Measurements from ENCODE around the gene FBXW10.
"Not testable (repeated sequence)": the region's sequence is repeated elsewhere in the genome, so short reads cannot be mapped to it uniquely, and the experiment has no call there.

The FBXW10 gene

GRCh38 chr17:18772471-18772870 lies 28.6 kb downstream of the FBXW10 start:
- no peak overlapping the region for H3K4me2 ChIP-seq (ENCODE audit: low read length)
- H3K27ac ChIP-seq (ENCODE audit: low read depth, low read length, poor library complexity, severe bottlenecking), result no peak overlapping the region
- no peaks in the 10 kb centered on the region for H3K9me3 ChIP-seq (ENCODE audit: low read length)
- no peaks in the 10 kb centered on the region for H3K4me1 ChIP-seq (ENCODE audit: insufficient read depth, low read length, severe bottlenecking)
- H3K9me2 ChIP-seq (ENCODE audit: low read depth, low read length), result no peaks in the 10 kb centered on the region
- no peak overlapping the region for H2AFZ ChIP-seq (ENCODE audit: low read length)
- H3K4me3 ChIP-seq (ENCODE audit: low read depth, low read length, poor library complexity, severe bottlenecking), result no peak overlapping the region
- H4K20me1 ChIP-seq (ENCODE audit: insufficient read depth, low read length), result no peaks in the 10 kb centered on the region
- TF ChIP-seq CTCF (IDR thresholded peaks at IDR 0.05; ENCODE audit: low read length) (no peak), EZH2 (IDR thresholded peaks at IDR 0.05; ENCODE audit: borderline replicate concordance, low read length) (no peak)
- H3F3A ChIP-seq (ENCODE audit: insufficient read depth, low read length), result no peaks in the 10 kb centered on the region
- H3K79me2 ChIP-seq (ENCODE audit: insufficient read depth, low read length), result no peaks in the 10 kb centered on the region
- no peak overlapping the region for H3K9ac ChIP-seq (ENCODE audit: low read length)
- H3K36me3 ChIP-seq (ENCODE audit: insufficient read depth, low read length), result no peaks in the 10 kb centered on the region
- peaks cover 4% of the 10 kb centered on the region for H3K27me3 ChIP-seq (ENCODE audit: insufficient read depth, low read length)

DNA sequence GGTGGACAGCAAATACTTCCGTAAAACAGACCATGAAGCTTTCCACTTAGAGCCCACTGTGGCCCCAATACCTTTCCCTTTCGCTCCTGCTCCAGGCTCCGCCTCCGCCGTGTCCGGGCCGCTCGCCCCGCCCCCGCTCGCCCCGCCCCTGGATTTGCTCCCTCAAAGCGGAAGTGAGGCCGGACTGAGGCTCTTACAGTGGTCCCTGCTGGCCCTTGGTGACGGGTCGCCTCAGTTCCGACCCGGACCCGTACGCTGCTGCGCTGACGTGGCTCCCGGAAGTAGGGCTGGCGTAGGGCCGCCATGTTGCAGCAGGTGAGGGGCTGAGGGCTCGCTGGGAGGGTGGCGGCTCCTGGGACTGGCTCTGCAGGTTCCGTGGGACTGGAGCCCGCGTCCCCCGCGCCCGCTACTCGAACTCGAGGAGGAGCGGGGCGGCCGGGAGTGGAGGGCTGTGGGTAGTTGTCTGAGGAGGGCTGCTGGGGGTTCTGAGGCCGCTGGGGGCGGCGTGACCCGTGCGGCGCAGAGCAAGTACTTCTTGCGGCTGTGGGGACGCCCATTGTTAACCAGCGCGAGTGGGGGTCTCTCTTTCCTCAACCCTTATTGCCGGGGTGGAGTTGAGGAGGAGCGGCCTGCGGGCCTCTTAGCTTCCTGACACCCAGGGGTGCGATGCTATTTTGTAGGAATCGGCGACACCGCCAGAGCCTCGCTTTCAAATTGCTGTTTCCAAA lies 37.3 kb downstream of the FBXW10 start, which contains the start of gene TVP23B:
Gene TVP23B (plus strand): TSS at position 193 of the 728 bp plus-strand sequence. CDS start 111 bp downstream, at position 304.
- not testable (repeated sequence) for H2AFZ ChIP-seq (ENCODE audit: low read length); H3K4me1 ChIP-seq (ENCODE audit: insufficient read depth, low read length, severe bottlenecking); H3K9me2 ChIP-seq (ENCODE audit: low read depth, low read length); H3K27ac ChIP-seq (ENCODE audit: low read depth, low read length, poor library complexity, severe bottlenecking); H3K79me2 ChIP-seq (ENCODE audit: insufficient read depth, low read length); H3F3A ChIP-seq (ENCODE audit: insufficient read depth, low read length); H3K27me3 ChIP-seq (ENCODE audit: insufficient read depth, low read length); H3K9me3 ChIP-seq (ENCODE audit: low read length); H3K36me3 ChIP-seq (ENCODE audit: insufficient read depth, low read length); H4K20me1 ChIP-seq (ENCODE audit: insufficient read depth, low read length)
- Histone ChIP-seq H3K4me3 (ENCODE audit: low read depth, low read length, poor library complexity, severe bottlenecking) (peak within 1 kb of the TSS; percentile 73), H3K9ac (ENCODE audit: low read length) (peak within 1 kb of the TSS; percentile 73), H3K4me2 (ENCODE audit: low read length) (peak within 1 kb of the TSS; percentile 58)

DNA sequence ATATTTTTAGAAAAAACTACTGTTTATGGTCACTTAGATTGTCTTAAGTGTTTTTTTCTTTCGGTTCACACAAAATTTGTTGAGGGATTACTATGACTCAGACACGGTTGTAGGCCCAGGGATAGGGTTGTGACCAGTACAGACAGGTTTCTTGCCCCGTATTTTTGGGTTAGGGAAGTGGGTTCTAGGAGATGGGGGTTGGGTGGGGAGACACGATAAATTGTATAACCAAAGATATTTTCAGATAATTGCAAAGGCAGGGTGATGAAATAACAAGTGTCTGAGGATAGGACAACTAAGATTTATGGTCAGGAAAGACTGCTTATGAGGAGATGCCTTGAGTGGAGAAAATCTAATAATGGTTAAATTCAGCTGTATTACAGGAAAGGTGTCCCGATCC lies 38.0 kb downstream of the FBXW10 start:
- H3K4me1 ChIP-seq (ENCODE audit: insufficient read depth, low read length, severe bottlenecking); H3K27ac ChIP-seq (ENCODE audit: low read depth, low read length, poor library complexity, severe bottlenecking); H3K79me2 ChIP-seq (ENCODE audit: insufficient read depth, low read length); H3K9me3 ChIP-seq (ENCODE audit: low read length); H4K20me1 ChIP-seq (ENCODE audit: insufficient read depth, low read length); H3K27me3 ChIP-seq (ENCODE audit: insufficient read depth, low read length); H2AFZ ChIP-seq (ENCODE audit: low read length); H3K9me2 ChIP-seq (ENCODE audit: low read depth, low read length); H3K36me3 ChIP-seq (ENCODE audit: insufficient read depth, low read length); H3F3A ChIP-seq (ENCODE audit: insufficient read depth, low read length): not testable (repeated sequence)
- Histone ChIP-seq H3K4me3 (ENCODE audit: low read depth, low read length, poor library complexity, severe bottlenecking) (peak overlapping the region; percentile 73), H3K9ac (ENCODE audit: low read length) (peak overlapping the region; percentile 73; the same call in 1 of the 2 replicates), H3K4me2 (ENCODE audit: low read length) (peak overlapping the region; percentile 58)

- H3K36me3 ChIP-seq (ENCODE audit: insufficient read depth, low read length); H3K79me2 ChIP-seq (ENCODE audit: insufficient read depth, low read length); H3K4me1 ChIP-seq (ENCODE audit: insufficient read depth, low read length, severe bottlenecking); H3K27ac ChIP-seq (ENCODE audit: low read depth, low read length, poor library complexity, severe bottlenecking); H3K4me2 ChIP-seq (ENCODE audit: low read length); H4K20me1 ChIP-seq (ENCODE audit: insufficient read depth, low read length); H3K4me3 ChIP-seq (ENCODE audit: low read depth, low read length, poor library complexity, severe bottlenecking); H3K9me2 ChIP-seq (ENCODE audit: low read depth, low read length); H3K9me3 ChIP-seq (ENCODE audit: low read length); H3K9ac ChIP-seq (ENCODE audit: low read length); H3K27me3 ChIP-seq (ENCODE audit: insufficient read depth, low read length); H2AFZ ChIP-seq (ENCODE audit: low read length); H3F3A ChIP-seq (ENCODE audit: insufficient read depth, low read length): not testable (repeated sequence)
These were observed 42.1 kb downstream of the FBXW10 start for GRCh38 chr17:18785933-18786332.

DNA sequence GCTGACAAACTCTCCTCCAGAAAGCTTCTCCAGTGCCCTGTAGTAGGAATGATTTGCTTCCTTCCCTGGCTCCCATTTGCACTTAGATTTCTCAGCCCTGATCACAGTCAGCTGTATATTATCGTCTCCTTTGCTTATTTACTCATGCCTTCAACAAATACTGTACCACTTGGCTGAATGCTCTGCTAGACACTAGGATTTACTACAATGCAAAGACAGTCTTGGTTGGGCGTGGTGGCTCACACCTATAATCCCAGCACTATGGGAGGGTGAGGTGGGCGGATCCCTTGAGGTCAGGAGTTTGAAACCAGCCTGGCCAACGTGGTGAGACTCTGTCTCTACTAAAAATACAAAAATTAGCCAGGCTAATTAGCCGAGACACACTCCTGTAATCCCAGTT lies 43.0 kb downstream of the FBXW10 start:
- H3K4me2 ChIP-seq (ENCODE audit: low read length); H3K4me3 ChIP-seq (ENCODE audit: low read depth, low read length, poor library complexity, severe bottlenecking); H3K79me2 ChIP-seq (ENCODE audit: insufficient read depth, low read length); H3K9ac ChIP-seq (ENCODE audit: low read length); H3F3A ChIP-seq (ENCODE audit: insufficient read depth, low read length); H3K27ac ChIP-seq (ENCODE audit: low read depth, low read length, poor library complexity, severe bottlenecking); H3K36me3 ChIP-seq (ENCODE audit: insufficient read depth, low read length); H3K9me3 ChIP-seq (ENCODE audit: low read length); H3K4me1 ChIP-seq (ENCODE audit: insufficient read depth, low read length, severe bottlenecking); H4K20me1 ChIP-seq (ENCODE audit: insufficient read depth, low read length); H3K27me3 ChIP-seq (ENCODE audit: insufficient read depth, low read length); H2AFZ ChIP-seq (ENCODE audit: low read length); H3K9me2 ChIP-seq (ENCODE audit: low read depth, low read length): not testable (repeated sequence)
